ENCODE measurements around the gene DSTN. TPM values are rescaled to one million over a fixed set of nuclear protein-coding genes. Genes with fewer than 3 reads are reported as not detected.

Gene DSTN
- total RNA-seq, 1 experiment from 2014 or later, result 202 TPM

DNA sequence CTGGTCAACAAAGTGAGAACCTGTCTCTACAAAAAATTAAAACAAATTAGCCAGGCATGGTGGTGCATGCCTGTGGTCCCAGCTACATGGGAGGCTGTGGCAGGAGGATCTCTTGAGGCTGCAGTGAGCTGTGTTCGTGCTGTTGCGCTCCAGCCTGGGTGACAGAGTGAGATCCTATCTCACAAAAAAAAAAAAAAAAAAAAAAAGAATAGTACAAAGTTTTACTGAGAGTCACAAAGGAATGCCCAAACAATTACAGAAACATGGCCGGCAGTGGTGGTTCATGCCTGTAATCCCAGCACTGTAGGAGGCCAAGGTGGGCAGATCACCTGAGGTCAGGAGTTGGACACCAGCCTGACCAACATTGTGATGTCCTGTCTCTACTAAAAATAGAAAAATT is 14.8 kb upstream of the DSTN start:
- no peak overlapping the region for H3K9ac ChIP-seq (ENCODE audit: low read length)
- no peaks in the 10 kb centered on the region; the same call in 1 of the 2 replicates for H3K79me2 ChIP-seq (ENCODE audit: insufficient read depth, low read length)
- no peak for DNase-seq (ENCODE audit: low read depth, low spot score)
- no peaks in the 10 kb centered on the region for H3K36me3 ChIP-seq (ENCODE audit: control insufficient read depth in 1 of 2, insufficient read depth in 2 of 2, low read length in 2 of 2)
- no peak for ATAC-seq
- TF ChIP-seq TCF7L2 (IDR thresholded peaks at IDR 0.05; ENCODE audit: borderline replicate concordance, extremely low read depth, insufficient read depth, insufficient read length) (no peak), SP1 (IDR thresholded peaks at IDR 0.05; ENCODE audit: low read depth) (no peak), POLR2A (IDR thresholded peaks at IDR 0.05; ENCODE audit: borderline replicate concordance, extremely low read depth, insufficient read depth, insufficient read length) (no peak), ELF1 (IDR thresholded peaks at IDR 0.05; ENCODE audit: borderline replicate concordance, low read depth) (no peak), RAD21 (IDR thresholded peaks at IDR 0.05; ENCODE audit: low read depth) (no peak), EGR1 (IDR thresholded peaks at IDR 0.05; ENCODE audit: low read depth) (no peak), EZH2 (IDR thresholded peaks at IDR 0.05) (no peak), CEBPB (IDR thresholded peaks at IDR 0.05; ENCODE audit: low read depth) (no peak), REST (IDR thresholded peaks at IDR 0.05; ENCODE audit: low read depth) (no peak), SRF (IDR thresholded peaks at IDR 0.05; ENCODE audit: low read depth) (no peak), SIN3A (IDR thresholded peaks at IDR 0.05; ENCODE audit: low read depth) (no peak), FOSL1 (IDR thresholded peaks at IDR 0.05; ENCODE audit: low read depth) (no peak), YY1 (IDR thresholded peaks at IDR 0.05; ENCODE audit: extremely low read depth, insufficient replicate concordance, low read depth, low read length) (no peak), EZH2phosphoT487 (IDR thresholded peaks at IDR 0.05; ENCODE audit: borderline replicate concordance) (no peak)
- TF ChIP-seq, protein P1, sequence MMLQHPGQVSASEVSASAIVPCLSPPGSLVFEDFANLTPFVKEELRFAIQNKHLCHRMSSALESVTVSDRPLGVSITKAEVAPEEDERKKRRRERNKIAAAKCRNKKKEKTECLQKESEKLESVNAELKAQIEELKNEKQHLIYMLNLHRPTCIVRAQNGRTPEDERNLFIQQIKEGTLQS (IDR thresholded peaks at IDR 0.05), result no peak
- TF ChIP-seq, protein P2, sequence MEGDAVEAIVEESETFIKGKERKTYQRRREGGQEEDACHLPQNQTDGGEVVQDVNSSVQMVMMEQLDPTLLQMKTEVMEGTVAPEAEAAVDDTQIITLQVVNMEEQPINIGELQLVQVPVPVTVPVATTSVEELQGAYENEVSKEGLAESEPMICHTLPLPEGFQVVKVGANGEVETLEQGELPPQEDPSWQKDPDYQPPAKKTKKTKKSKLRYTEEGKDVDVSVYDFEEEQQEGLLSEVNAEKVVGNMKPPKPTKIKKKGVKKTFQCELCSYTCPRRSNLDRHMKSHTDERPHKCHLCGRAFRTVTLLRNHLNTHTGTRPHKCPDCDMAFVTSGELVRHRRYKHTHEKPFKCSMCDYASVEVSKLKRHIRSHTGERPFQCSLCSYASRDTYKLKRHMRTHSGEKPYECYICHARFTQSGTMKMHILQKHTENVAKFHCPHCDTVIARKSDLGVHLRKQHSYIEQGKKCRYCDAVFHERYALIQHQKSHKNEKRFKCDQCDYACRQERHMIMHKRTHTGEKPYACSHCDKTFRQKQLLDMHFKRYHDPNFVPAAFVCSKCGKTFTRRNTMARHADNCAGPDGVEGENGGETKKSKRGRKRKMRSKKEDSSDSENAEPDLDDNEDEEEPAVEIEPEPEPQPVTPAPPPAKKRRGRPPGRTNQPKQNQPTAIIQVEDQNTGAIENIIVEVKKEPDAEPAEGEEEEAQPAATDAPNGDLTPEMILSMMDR (IDR thresholded peaks at IDR 0.05 in 2 of 3, conservative IDR thresholded peaks at IDR 0.05 in 1 of 3; ENCODE audit: borderline replicate concordance in 1 of 3, insufficient read depth in 1 of 3, low read depth in 2 of 3, low read length in 2 of 3), result no peak
- ChIA-PET RAD21 (ENCODE audit: low non-redundant PET in 1 of 2, low total read pairs in 2 of 2, uncharacterized antibody in 2 of 2, unreplicated experiment in 2 of 2) (no interaction called here), CTCF (no interaction called here), POLR2A (no interaction called here)
- H3K4me2 ChIP-seq (ENCODE audit: low read length), result peak overlapping the region; percentile 12; the same call in 1 of the 2 replicates
- intact Hi-C loops (cut with micrococcal nuclease), result no loop called here
- no peak overlapping the region for H3K4me3 ChIP-seq (replicated peaks in 1 of 2; ENCODE audit: low read depth in 1 of 2, low read length in 2 of 2)
- no peaks in the 10 kb centered on the region for H3K9me3 ChIP-seq (ENCODE audit: control insufficient read depth in 1 of 2, insufficient read depth in 1 of 2, low read depth in 1 of 2, low read length in 2 of 2)
- peaks cover 42 to 53% of the 10 kb centered on the region in 2 experiments for H3K4me1 ChIP-seq (ENCODE audit: control insufficient read depth in 1 of 2, insufficient read depth in 2 of 2, low read length in 2 of 2)
- H3K27me3 ChIP-seq (ENCODE audit: insufficient read depth, low read length), result no peaks in the 10 kb centered on the region
- BruUV-seq (replicated peaks), result no TSS peak
- no peak overlapping the region for H2AFZ ChIP-seq (ENCODE audit: low read depth, low read length, poor library complexity, severe bottlenecking)
- no peaks in the 10 kb centered on the region for H3K9me2 ChIP-seq (ENCODE audit: insufficient read depth)
- H3K27ac ChIP-seq (ENCODE audit: low read depth, low read length), result no peak overlapping the region
- no peaks in the 10 kb centered on the region for H4K20me1 ChIP-seq (ENCODE audit: insufficient read depth)
